ENCODE measurements around the gene PPIA.
"Not testable (repeated sequence)": the region's sequence is repeated elsewhere in the genome, so short reads cannot be mapped to it uniquely, and the experiment has no call there.

PPIA gene

GRCh38 chr7:44782460-44782859 lies 14.0 kb upstream of the PPIA start:
- Histone ChIP-seq H3K4me1 (ENCODE audit: insufficient read depth, insufficient read length) (no peaks in the 10 kb centered on the region), H3K36me3 (ENCODE audit: insufficient read depth, insufficient read length, low read length) (no peaks in the 10 kb centered on the region), H3K9ac (ENCODE audit: insufficient read length, low read depth) (no peak overlapping the region), H3K4me3 (ENCODE audit: insufficient read length, low read depth) (no peak overlapping the region), H3K9me3 (ENCODE audit: insufficient read depth, low read length) (peaks cover 6% of the 10 kb centered on the region; the same call in 1 of the 2 replicates), H3K27me3 (ENCODE audit: insufficient read depth, insufficient read length) (no peaks in the 10 kb centered on the region)
- TF ChIP-seq SUZ12 (IDR thresholded peaks at IDR 0.05; ENCODE audit: extremely low read depth, insufficient read depth, insufficient read length) (no peak), YY1 (IDR thresholded peaks at IDR 0.05; ENCODE audit: insufficient read depth, insufficient read length) (no peak), ZNF274 (IDR thresholded peaks at IDR 0.05; ENCODE audit: low read depth, low read length) (no peak)
- DNase-seq (ENCODE audit: low read depth, low spot score) = no peak

- Histone ChIP-seq H3K4me1 (ENCODE audit: insufficient read depth, insufficient read length) (no peaks in the 10 kb centered on the region), H3K9me3 (ENCODE audit: insufficient read depth, low read length) (peaks cover 6% of the 10 kb centered on the region; the same call in 1 of the 2 replicates), H3K9ac (ENCODE audit: insufficient read length, low read depth) (no peak overlapping the region), H3K36me3 (ENCODE audit: insufficient read depth, insufficient read length, low read length) (no peaks in the 10 kb centered on the region), H3K4me3 (ENCODE audit: insufficient read length, low read depth) (no peak overlapping the region), H3K27me3 (ENCODE audit: insufficient read depth, insufficient read length) (no peaks in the 10 kb centered on the region)
- DNase-seq (ENCODE audit: low read depth, low spot score) = no peak
- TF ChIP-seq ZNF274 (IDR thresholded peaks at IDR 0.05; ENCODE audit: low read depth, low read length) (no peak), SUZ12 (IDR thresholded peaks at IDR 0.05; ENCODE audit: extremely low read depth, insufficient read depth, insufficient read length) (no peak), YY1 (IDR thresholded peaks at IDR 0.05; ENCODE audit: insufficient read depth, insufficient read length) (no peak)
Measured at GRCh38 chr7:44783407-44783806, 13.1 kb upstream of the PPIA start.

DNA sequence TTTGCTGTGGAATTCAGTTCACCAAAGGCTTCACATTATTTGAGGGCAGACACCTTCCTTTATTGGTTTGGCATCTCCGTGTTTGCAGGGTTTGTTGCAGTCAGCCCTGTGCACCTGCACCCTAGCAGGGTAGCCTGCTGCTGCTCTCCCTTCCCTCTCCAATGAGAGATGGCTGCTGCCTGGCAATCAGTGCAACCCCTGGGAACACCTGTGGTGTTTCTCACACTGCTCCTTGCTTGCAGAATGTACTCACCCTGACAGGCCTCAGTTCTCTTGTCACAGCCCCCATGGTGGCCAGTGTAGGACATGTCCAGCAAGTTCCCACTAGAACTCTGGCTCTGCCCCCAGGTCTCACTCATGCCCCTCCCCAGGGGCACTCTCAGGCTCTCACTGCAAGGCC lies 12.1 kb upstream of the PPIA start:
- peaks cover 6% of the 10 kb centered on the region; the same call in 1 of the 2 replicates for H3K9me3 ChIP-seq (ENCODE audit: insufficient read depth, low read length)
- no peak for TF ChIP-seq ZNF274 (IDR thresholded peaks at IDR 0.05; ENCODE audit: low read depth, low read length)
- no peak for TF ChIP-seq YY1 (IDR thresholded peaks at IDR 0.05; ENCODE audit: insufficient read depth, insufficient read length)
- TF ChIP-seq SUZ12 (IDR thresholded peaks at IDR 0.05; ENCODE audit: extremely low read depth, insufficient read depth, insufficient read length) = no peak
- no peaks in the 10 kb centered on the region for H3K27me3 ChIP-seq (ENCODE audit: insufficient read depth, insufficient read length)
- H3K4me3 ChIP-seq (ENCODE audit: insufficient read length, low read depth) = no peak overlapping the region
- no peak for DNase-seq (ENCODE audit: low read depth, low spot score)
- H3K4me1 ChIP-seq (ENCODE audit: insufficient read depth, insufficient read length) = no peaks in the 10 kb centered on the region
- no peaks in the 10 kb centered on the region for H3K36me3 ChIP-seq (ENCODE audit: insufficient read depth, insufficient read length, low read length)
- H3K9ac ChIP-seq (ENCODE audit: insufficient read length, low read depth) = no peak overlapping the region

- H3K4me1 ChIP-seq (ENCODE audit: insufficient read depth, insufficient read length); H3K9me3 ChIP-seq (ENCODE audit: insufficient read depth, low read length); H3K36me3 ChIP-seq (ENCODE audit: insufficient read depth, insufficient read length, low read length); DNase-seq (ENCODE audit: low read depth, low spot score); H3K4me3 ChIP-seq (ENCODE audit: insufficient read length, low read depth); H3K27me3 ChIP-seq (ENCODE audit: insufficient read depth, insufficient read length); H3K9ac ChIP-seq (ENCODE audit: insufficient read length, low read depth): not testable (repeated sequence)
Measured at GRCh38 chr7:44785218-44785617, 11.3 kb upstream of the PPIA start.

GRCh38 chr7:44787041-44787440 lies 9.4 kb upstream of the PPIA start:
- H3K9me3 ChIP-seq (ENCODE audit: insufficient read depth, low read length) = peaks cover 6% of the 10 kb centered on the region; the same call in 1 of the 2 replicates
- H3K4me3 ChIP-seq (ENCODE audit: insufficient read length, low read depth) = no peak overlapping the region
- DNase-seq (ENCODE audit: low read depth, low spot score) = no peak
- TF ChIP-seq SUZ12 (IDR thresholded peaks at IDR 0.05; ENCODE audit: extremely low read depth, insufficient read depth, insufficient read length) (no peak), YY1 (IDR thresholded peaks at IDR 0.05; ENCODE audit: insufficient read depth, insufficient read length) (no peak), ZNF274 (IDR thresholded peaks at IDR 0.05; ENCODE audit: low read depth, low read length) (no peak)
- H3K36me3 ChIP-seq (ENCODE audit: insufficient read depth, insufficient read length, low read length) = no peaks in the 10 kb centered on the region
- no peaks in the 10 kb centered on the region for H3K4me1 ChIP-seq (ENCODE audit: insufficient read depth, insufficient read length)
- no peaks in the 10 kb centered on the region for H3K27me3 ChIP-seq (ENCODE audit: insufficient read depth, insufficient read length)
- H3K9ac ChIP-seq (ENCODE audit: insufficient read length, low read depth) = no peak overlapping the region

DNA sequence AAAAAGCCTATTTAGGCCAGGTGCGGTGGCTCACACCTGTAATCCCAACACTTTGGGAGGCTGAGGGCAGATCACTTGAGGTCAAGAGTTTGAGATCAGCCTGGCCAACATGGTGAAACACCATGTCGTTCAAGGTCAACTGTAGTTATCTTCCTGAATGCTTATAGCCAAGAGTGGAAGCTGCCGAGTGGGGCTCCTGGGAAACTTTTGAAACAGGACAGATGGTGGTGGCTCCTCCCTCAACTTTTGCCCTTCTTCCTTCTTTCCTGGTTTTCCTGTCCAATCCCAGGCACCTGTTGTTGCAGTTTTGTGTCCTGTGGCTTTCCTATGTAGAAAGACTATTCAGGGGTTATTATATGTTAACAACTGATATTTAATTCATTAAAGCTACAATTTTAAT lies 8.7 kb upstream of the PPIA start:
- Histone ChIP-seq H3K9me3 (ENCODE audit: insufficient read depth, low read length) (peaks cover 6% of the 10 kb centered on the region; the same call in 1 of the 2 replicates), H3K27me3 (ENCODE audit: insufficient read depth, insufficient read length) (no peaks in the 10 kb centered on the region)
- TF ChIP-seq ZNF274 (IDR thresholded peaks at IDR 0.05; ENCODE audit: low read depth, low read length) = no peak
- TF ChIP-seq YY1 (IDR thresholded peaks at IDR 0.05; ENCODE audit: insufficient read depth, insufficient read length) = no peak
- no peak for TF ChIP-seq SUZ12 (IDR thresholded peaks at IDR 0.05; ENCODE audit: extremely low read depth, insufficient read depth, insufficient read length)

DNA sequence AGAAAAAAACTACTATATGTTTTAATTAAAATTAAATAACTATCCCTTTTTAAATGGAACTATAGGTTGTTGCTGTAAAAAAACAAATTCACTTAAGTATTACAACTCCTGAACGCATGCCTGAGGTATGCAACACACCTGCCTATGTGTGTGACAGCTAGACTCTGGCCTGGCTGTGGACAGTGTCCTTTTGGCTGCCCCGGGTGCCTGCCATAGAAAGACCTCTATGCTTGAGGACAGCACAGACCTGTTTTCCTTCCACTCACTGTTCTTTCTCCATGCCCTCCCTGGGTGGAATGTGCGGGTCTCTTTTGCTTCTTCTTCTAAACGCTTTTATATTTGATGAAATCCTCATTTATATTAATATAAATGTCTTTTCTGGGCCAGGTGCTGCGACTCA lies 6.5 kb upstream of the PPIA start:
- Histone ChIP-seq H3K4me1 (ENCODE audit: insufficient read depth, insufficient read length) (no peaks in the 10 kb centered on the region), H3K9ac (ENCODE audit: insufficient read length, low read depth) (no peak overlapping the region), H3K9me3 (ENCODE audit: insufficient read depth, low read length) (no peaks in the 10 kb centered on the region), H3K4me3 (ENCODE audit: insufficient read length, low read depth) (no peak overlapping the region), H3K27me3 (ENCODE audit: insufficient read depth, insufficient read length) (no peaks in the 10 kb centered on the region), H3K36me3 (ENCODE audit: insufficient read depth, insufficient read length, low read length) (no peaks in the 10 kb centered on the region)
- TF ChIP-seq YY1 (IDR thresholded peaks at IDR 0.05; ENCODE audit: insufficient read depth, insufficient read length) (no peak), ZNF274 (IDR thresholded peaks at IDR 0.05; ENCODE audit: low read depth, low read length) (no peak), SUZ12 (IDR thresholded peaks at IDR 0.05; ENCODE audit: extremely low read depth, insufficient read depth, insufficient read length) (no peak)
- DNase-seq (ENCODE audit: low read depth, low spot score) = no peak

More for the DNA sequence above, 8.7 kb upstream of the PPIA start:
- no peaks in the 10 kb centered on the region for H3K36me3 ChIP-seq (ENCODE audit: insufficient read depth, insufficient read length, low read length)
- H3K9ac ChIP-seq (ENCODE audit: insufficient read length, low read depth) = no peak overlapping the region
- H3K4me1 ChIP-seq (ENCODE audit: insufficient read depth, insufficient read length) = no peaks in the 10 kb centered on the region
- no peak for DNase-seq (ENCODE audit: low read depth, low spot score)
- no peak overlapping the region for H3K4me3 ChIP-seq (ENCODE audit: insufficient read length, low read depth)

All from NT2/D1 (cell line).